GM12873 (cell line): ENCODE data around the gene PRKG1.

Experiments used
- CTCF ChIP-seq: IDR thresholded peaks from 2 replicates; pipeline ENCODE4 v1.5.1; 2012; ENCODE audit warnings: low read depth, mild to moderate bottlenecking, moderate library complexity, low read length, control low read depth; ENCODE audit not compliant: insufficient read depth; ENCODE audit errors: missing control alignments

PRKG1 gene

GRCh38 chr10:51877636-51878035 is 803.3 kb downstream of the PRKG1 start:
- no peak for TF ChIP-seq CTCF

- TF ChIP-seq CTCF = no peak
These were observed 804.4 kb downstream of the PRKG1 start for GRCh38 chr10:51878695-51879094.

GRCh38 chr10:51879238-51879637 is 805.0 kb downstream of the PRKG1 start:
- TF ChIP-seq CTCF = no peak

- no peak for TF ChIP-seq CTCF
These were observed 806.9 kb downstream of the PRKG1 start for GRCh38 chr10:51881213-51881612.

- TF ChIP-seq CTCF = no peak
These were observed 812.3 kb downstream of the PRKG1 start for GRCh38 chr10:51886438-51887068.

- no peak for TF ChIP-seq CTCF
These were observed 814.0 kb downstream of the PRKG1 start for GRCh38 chr10:51888263-51888662.

- TF ChIP-seq CTCF = no peak
These were observed 818.0 kb downstream of the PRKG1 start for GRCh38 chr10:51892313-51892712.
